ENCODE measurements around the gene DTNBP1. TPM values are rescaled to one million over a fixed set of nuclear protein-coding genes. Genes with fewer than 3 reads are reported as not detected.

DTNBP1 gene
- total RNA-seq, 4 donors from 2014 or later = 5.2 to 14.7 (median 7.5) TPM

GRCh38 chr6:15536198-15536955 is 126.5 kb downstream of the DTNBP1 start:
- Histone ChIP-seq H3K9me3 (no peaks in the 10 kb centered on the region), H3K27ac (no peak overlapping the region), H3K4me1 (peaks cover 0 to 33% (median 9%) of the 10 kb centered on the region in 3 donors), H3K4me3 (no peak overlapping the region), H3K27me3 (no peaks in the 10 kb centered on the region), H3K36me3 (peaks cover 0 to 21% (median 0%) of the 10 kb centered on the region in 3 donors)
- WGBS, 2 donors = 54 to 86% methylated on average over 4 of the region's 4 CpGs
- intact Hi-C loops (cut with DNase I) = no loop called here
- no peak for DNase-seq
- TF ChIP-seq POLR2A (IDR thresholded peaks at IDR 0.05) = no peak
- TF ChIP-seq, protein P1, sequence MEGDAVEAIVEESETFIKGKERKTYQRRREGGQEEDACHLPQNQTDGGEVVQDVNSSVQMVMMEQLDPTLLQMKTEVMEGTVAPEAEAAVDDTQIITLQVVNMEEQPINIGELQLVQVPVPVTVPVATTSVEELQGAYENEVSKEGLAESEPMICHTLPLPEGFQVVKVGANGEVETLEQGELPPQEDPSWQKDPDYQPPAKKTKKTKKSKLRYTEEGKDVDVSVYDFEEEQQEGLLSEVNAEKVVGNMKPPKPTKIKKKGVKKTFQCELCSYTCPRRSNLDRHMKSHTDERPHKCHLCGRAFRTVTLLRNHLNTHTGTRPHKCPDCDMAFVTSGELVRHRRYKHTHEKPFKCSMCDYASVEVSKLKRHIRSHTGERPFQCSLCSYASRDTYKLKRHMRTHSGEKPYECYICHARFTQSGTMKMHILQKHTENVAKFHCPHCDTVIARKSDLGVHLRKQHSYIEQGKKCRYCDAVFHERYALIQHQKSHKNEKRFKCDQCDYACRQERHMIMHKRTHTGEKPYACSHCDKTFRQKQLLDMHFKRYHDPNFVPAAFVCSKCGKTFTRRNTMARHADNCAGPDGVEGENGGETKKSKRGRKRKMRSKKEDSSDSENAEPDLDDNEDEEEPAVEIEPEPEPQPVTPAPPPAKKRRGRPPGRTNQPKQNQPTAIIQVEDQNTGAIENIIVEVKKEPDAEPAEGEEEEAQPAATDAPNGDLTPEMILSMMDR (IDR thresholded peaks at IDR 0.05) = no peak

GRCh38 chr6:15535495-15536197 is 127.2 kb downstream of the DTNBP1 start:
- DNase-seq = no peak
- no peaks in the 10 kb centered on the region for H3K27me3 ChIP-seq
- peaks cover 0 to 29% (median 0%) of the 10 kb centered on the region in 3 donors for H3K36me3 ChIP-seq
- H3K27ac ChIP-seq = no peak overlapping the region
- TF ChIP-seq POLR2A (IDR thresholded peaks at IDR 0.05) = no peak
- TF ChIP-seq, protein P1 (IDR thresholded peaks at IDR 0.05) = no peak
- WGBS, 2 donors = 87 to 90% methylated on average over 3 of the region's 3 CpGs
- H3K9me3 ChIP-seq = no peaks in the 10 kb centered on the region
- intact Hi-C loops (cut with DNase I) = no loop called here
- H3K4me3 ChIP-seq = no peak overlapping the region
- peaks cover 0 to 32% (median 9%) of the 10 kb centered on the region in 3 donors for H3K4me1 ChIP-seq

DNA sequence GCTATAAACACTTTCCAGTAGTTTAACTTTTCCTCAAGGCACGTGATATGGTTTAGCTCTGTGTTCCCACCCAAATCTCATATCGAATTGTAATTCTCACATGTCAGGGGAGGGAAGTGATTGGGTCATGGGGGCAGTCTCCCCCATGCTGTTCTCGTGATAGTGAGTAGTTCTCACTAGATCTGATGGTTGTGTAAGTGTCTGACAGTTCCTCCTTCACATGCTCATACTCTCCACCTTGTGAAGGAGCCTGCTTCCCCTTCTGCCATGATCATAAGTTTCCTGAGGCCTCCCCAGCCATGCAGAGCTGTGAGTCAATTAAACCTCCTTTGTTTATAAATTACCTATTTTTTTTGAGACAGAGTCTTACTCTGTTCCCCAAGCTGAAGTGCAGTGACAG is 127.9 kb downstream of the DTNBP1 start:
- peaks cover 0 to 25% (median 9%) of the 10 kb centered on the region in 3 donors for H3K4me1 ChIP-seq
- 76 to 85% methylated on average over 3 of the region's 3 CpGs for WGBS, 2 donors

DNA sequence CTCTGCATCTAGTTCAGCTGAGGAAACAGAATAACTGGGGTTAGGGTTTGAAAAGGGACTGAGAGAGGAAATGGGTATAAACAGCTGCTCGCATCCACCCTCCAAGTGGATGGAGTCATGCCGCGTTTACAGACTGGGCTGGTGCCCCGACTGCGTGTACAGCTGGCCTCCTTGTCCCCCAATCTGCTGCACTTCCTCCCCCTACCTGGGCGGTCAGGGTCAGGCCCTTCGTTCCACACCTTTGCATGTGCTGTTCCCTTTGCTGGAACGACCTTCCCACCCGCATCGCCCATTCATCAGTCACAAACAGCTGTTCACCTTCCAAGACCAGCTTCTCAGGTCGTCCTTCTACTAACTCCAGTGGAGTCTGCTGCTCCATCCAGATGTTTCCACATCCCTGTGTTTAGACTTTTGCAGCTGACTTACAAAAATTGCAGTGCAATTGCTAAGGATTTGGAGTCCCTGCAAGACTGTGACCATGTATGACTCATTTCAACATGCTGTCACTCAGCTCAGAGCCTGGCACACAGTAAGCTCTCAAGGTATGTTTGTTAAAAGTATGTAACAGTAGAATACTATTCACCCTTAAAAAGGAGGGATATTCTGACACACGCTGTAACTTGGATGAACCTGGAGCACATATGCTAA is 129.3 kb downstream of the DTNBP1 start:
- peaks cover 0 to 20% (median 9%) of the 10 kb centered on the region in 3 donors for H3K4me1 ChIP-seq
- intact Hi-C loops (cut with DNase I) = no loop called here
- H3K4me3 ChIP-seq = no peak overlapping the region
- WGBS, 2 donors = 83 to 91% methylated on average over 10 to 12 of the region's 12 CpGs
- no peaks in the 10 kb centered on the region for H3K9me3 ChIP-seq
- H3K27me3 ChIP-seq = no peaks in the 10 kb centered on the region
- H3K36me3 ChIP-seq = peaks cover 0 to 50% (median 3%) of the 10 kb centered on the region in 3 donors
- DNase-seq = no peak
- no peak overlapping the region for H3K27ac ChIP-seq
- TF ChIP-seq, protein P1 (IDR thresholded peaks at IDR 0.05) = no peak
- TF ChIP-seq POLR2A (IDR thresholded peaks at IDR 0.05) = no peak

More for the DNA sequence above, 127.9 kb downstream of the DTNBP1 start:
- intact Hi-C loops (cut with DNase I) = no loop called here
- no peaks in the 10 kb centered on the region for H3K27me3 ChIP-seq
- peaks cover 0 to 35% (median 3%) of the 10 kb centered on the region in 3 donors for H3K36me3 ChIP-seq
- no peak overlapping the region for H3K4me3 ChIP-seq
- H3K9me3 ChIP-seq = no peaks in the 10 kb centered on the region
- TF ChIP-seq, protein P1 (IDR thresholded peaks at IDR 0.05) = no peak
- no peak for TF ChIP-seq POLR2A (IDR thresholded peaks at IDR 0.05)
- no peak for DNase-seq
- no peak overlapping the region for H3K27ac ChIP-seq

Measured in esophagus squamous epithelium (tissue), 5 donors.